NCI-H510A treated with DMSO at 0.1 percent for 48 hours (cell line): ENCODE data around the gene SLC26A8.

Source experiments
- DNase-seq: peaks from one replicate; lab custom pipeline; 2025; lab: John Stamatoyannopoulos, UW

The SLC26A8 gene

GRCh38 chr6:36023996-36024795 is at the start of gene SLC26A8:
TSS of gene SLC26A8 (minus strand) at chr6:36024641. CDS start at chr6:36019707, 4,934 bp downstream.
- DNase-seq, result no peak

GRCh38 chr6:36073587-36073986 is 49.1 kb upstream of the SLC26A8 start:
- DNase-seq, result no peak

GRCh38 chr6:36072681-36073080 is 48.2 kb upstream of the SLC26A8 start:
- DNase-seq, result no peak

GRCh38 chr6:36071714-36072113 is 47.3 kb upstream of the SLC26A8 start:
- no peak for DNase-seq

- no peak for DNase-seq
Observed at GRCh38 chr6:36071281-36071680, 46.8 kb upstream of the SLC26A8 start.

- DNase-seq, result no peak
Observed at GRCh38 chr6:36070252-36070651, 45.8 kb upstream of the SLC26A8 start.

- DNase-seq, result no peak
Observed at GRCh38 chr6:36069573-36069972, 45.1 kb upstream of the SLC26A8 start.

GRCh38 chr6:36068586-36068985 is 44.1 kb upstream of the SLC26A8 start:
- no peak for DNase-seq

- DNase-seq, result no peak
Observed at GRCh38 chr6:36068012-36068392, 43.6 kb upstream of the SLC26A8 start.

GRCh38 chr6:36067374-36068011 is 43.1 kb upstream of the SLC26A8 start:
- DNase-seq, result no peak

- no peak for DNase-seq
Observed at GRCh38 chr6:36066817-36067216, 42.4 kb upstream of the SLC26A8 start.

- no peak for DNase-seq
Observed at GRCh38 chr6:36065916-36066315, 41.5 kb upstream of the SLC26A8 start.

GRCh38 chr6:36064770-36065396 is 40.4 kb upstream of the SLC26A8 start:
- DNase-seq, result no peak

GRCh38 chr6:36063318-36064060 is 39.0 kb upstream of the SLC26A8 start:
- DNase-seq, result no peak

- no peak for DNase-seq
Observed at GRCh38 chr6:36062247-36062646, 37.8 kb upstream of the SLC26A8 start.

GRCh38 chr6:36061236-36061635 is 36.8 kb upstream of the SLC26A8 start:
- no peak for DNase-seq

GRCh38 chr6:36056178-36056577 is 31.7 kb upstream of the SLC26A8 start:
- DNase-seq, result no peak

- DNase-seq, result peak; percentile 58
Observed at GRCh38 chr6:36054956-36055355, 30.5 kb upstream of the SLC26A8 start.

GRCh38 chr6:36054415-36054814 is 30.0 kb upstream of the SLC26A8 start:
- DNase-seq, result no peak

- no peak for DNase-seq
Observed at GRCh38 chr6:36053878-36054277, 29.4 kb upstream of the SLC26A8 start.

GRCh38 chr6:36052097-36052496 is 27.7 kb upstream of the SLC26A8 start:
- DNase-seq, result no peak

GRCh38 chr6:36050947-36051710 is 26.7 kb upstream of the SLC26A8 start:
- peak; percentile 73 for DNase-seq
